GM23338 (cell line): Measurements from ENCODE around the gene GPHA2.

Experiments
- CREB1 ChIP-seq: fragments of 250-450 bp; sonication (Bioruptor Pico); IDR thresholded peaks from 2 replicates; pipeline ENCODE4 v1.5.0; 2020; ENCODE audit warnings: low read depth, mild to moderate bottlenecking, moderate library complexity
- CTCF ChIP-seq, 2 experiments: fragments of 200-600 bp in 1 of 2; sonication (generic) in 1 of 2; conservative IDR thresholded peaks; 2 replicates each; pipeline versions ENCODE4 v1.5.1 to v1.6.1; 2016 to 2017; ENCODE audit warnings: antibody characterized with exemption in 2 of 2, low read depth in 2 of 2, mild to moderate bottlenecking in 2 of 2, moderate library complexity in 1 of 2
- ETS1 ChIP-seq: IDR thresholded peaks from 2 replicates; pipeline ENCODE4 v1.6.1; 2016; ENCODE audit warnings: antibody characterized with exemption
- EZH2 ChIP-seq: fragments of 200-600 bp; sonication (generic); IDR thresholded peaks from one replicate; pipeline ENCODE4 v1.8.0; 2017; ENCODE audit warnings: antibody characterized with exemption, mild to moderate bottlenecking, low read depth; ENCODE audit not compliant: unreplicated experiment
- EZH2phosphoT487 ChIP-seq: fragments of 200-600 bp; sonication (generic); IDR thresholded peaks from one replicate; pipeline ENCODE4 v1.8.1; 2018; ENCODE audit warnings: antibody characterized with exemption; ENCODE audit not compliant: unreplicated experiment
- JUNB ChIP-seq: IDR thresholded peaks from one replicate; pipeline ENCODE4 v1.6.1; 2016; ENCODE audit warnings: antibody characterized with exemption; ENCODE audit not compliant: unreplicated experiment
- NANOG ChIP-seq: IDR thresholded peaks from 2 replicates; pipeline ENCODE4 v1.6.1; 2016; ENCODE audit warnings: antibody characterized with exemption, borderline replicate concordance
- POLR2AphosphoS5 ChIP-seq: IDR thresholded peaks from 2 replicates; pipeline ENCODE4 v1.6.1; 2016; ENCODE audit warnings: antibody characterized with exemption, low read depth
- REST ChIP-seq: IDR thresholded peaks from one replicate; pipeline ENCODE4 v1.6.1; 2018; ENCODE audit warnings: antibody characterized with exemption; ENCODE audit not compliant: unreplicated experiment
- STAT1 ChIP-seq: IDR thresholded peaks from one replicate; pipeline ENCODE4 v1.6.1; 2016; ENCODE audit warnings: antibody characterized with exemption; ENCODE audit not compliant: unreplicated experiment
- ZNF114 ChIP-seq: fragments of 250-450 bp; sonication (Bioruptor Pico); IDR thresholded peaks from 2 replicates; pipeline ENCODE4 v1.5.0; 2020; ENCODE audit warnings: mild to moderate bottlenecking, moderate library complexity
- ZNF331 ChIP-seq: fragments of 250-450 bp; sonication (Bioruptor Pico); IDR thresholded peaks from 2 replicates; pipeline ENCODE4 v1.5.0; 2020; ENCODE audit warnings: low read depth, mild to moderate bottlenecking, moderate library complexity
- ZNF462 ChIP-seq: fragments of 250-450 bp; sonication (Bioruptor Pico); IDR thresholded peaks from 2 replicates; pipeline ENCODE4 v1.5.0; 2020; ENCODE audit warnings: mild to moderate bottlenecking, moderate library complexity

- no peak for TF ChIP-seq EZH2
- TF ChIP-seq CTCF (conservative IDR thresholded peaks at IDR 0.05; ENCODE audit: low read depth in 2 of 2): no peak
- TF ChIP-seq REST: no peak
- TF ChIP-seq POLR2AphosphoS5: peak; percentile 42
- TF ChIP-seq EZH2phosphoT487: no peak
- peak; percentile 82; the same call in 1 of the 2 replicates for TF ChIP-seq ETS1
- peak; percentile 84 for TF ChIP-seq CREB1 (CRISPR knock-in tag)
- no peak for TF ChIP-seq JUNB
- TF ChIP-seq STAT1: no peak
- no peak for TF ChIP-seq ZNF114 (CRISPR knock-in tag)
- TF ChIP-seq ZNF331 (CRISPR knock-in tag): no peak
- TF ChIP-seq NANOG: no peak
- no peak for TF ChIP-seq ZNF462 (CRISPR knock-in tag)
These were observed 11.5 kb downstream of the GPHA2 start, which contains the start of gene PPP2R5B for GRCh38 chr11:64923944-64924909.
